Natural killer cell treated with Interleukin-12 subunit alpha and Interleukin-12 subunit beta and Interleukin-15 and Interleukin-18, amount 100 ng/mL, for 72 hours (primary cell): ENCODE data around the gene ECI2. TPM values are rescaled to one million over a fixed set of nuclear protein-coding genes. Genes with fewer than 3 reads are reported as not detected.
"Not testable (repeated sequence)": the region's sequence is repeated elsewhere in the genome, so short reads cannot be mapped to it uniquely, and the experiment has no call there.

ENCODE experiments used
- ATAC-seq, 2 donors: fragments of 150-1000 bp; cut with Tn5 transposase in 1 of 2; sonication (Bioruptor Pico), chemical (Tn5 transposase) in 1 of 2; 2 replicates each; pipeline ENCODE4 v1.10.0; 2021
- DNase-seq: peaks from one replicate; pipeline ENCODE4 v3.0.0; 2022; ENCODE audit warnings: low spot score
- H3K27ac Mint-ChIP-seq, 2 donors: 1 replicate in 1 of 2; 2 replicates in 1 of 2; pipeline ENCODE4 v1.8.0; 2022; ENCODE audit warnings: mixed read lengths in 2 of 2, mild to moderate bottlenecking in 1 of 2, moderate library complexity in 1 of 2
- H3K27me3 Mint-ChIP-seq, 2 donors: 1 replicate in 1 of 2; 2 replicates in 1 of 2; pipeline ENCODE4 v1.8.0; 2022; ENCODE audit warnings: mixed read lengths in 2 of 2
- H3K36me3 Mint-ChIP-seq: one replicate; pipeline ENCODE4 v1.8.0; 2022; ENCODE audit warnings: mixed read lengths
- H3K4me1 Mint-ChIP-seq, 2 donors: 1 replicate in 1 of 2; 2 replicates in 1 of 2; pipeline ENCODE4 v1.8.0; 2022; ENCODE audit warnings: low read depth in 2 of 2, mixed read lengths in 2 of 2, mild to moderate bottlenecking in 1 of 2
- H3K4me3 Mint-ChIP-seq: one replicate; pipeline ENCODE4 v1.8.0; 2022; ENCODE audit warnings: mixed read lengths
- H3K9me3 Mint-ChIP-seq: 2 replicates; pipeline ENCODE4 v1.8.0; 2022; ENCODE audit warnings: mixed read lengths
- total RNA-seq, 2 donors: library from RNA; stranded (reverse); gene quantifications; one replicate each; pipeline ENCODE4 v1.2.3, GENCODE V29; 2022

ECI2 gene
- total RNA-seq, 2 donors from 2014 or later, result 18.4 to 23.7 TPM

DNA sequence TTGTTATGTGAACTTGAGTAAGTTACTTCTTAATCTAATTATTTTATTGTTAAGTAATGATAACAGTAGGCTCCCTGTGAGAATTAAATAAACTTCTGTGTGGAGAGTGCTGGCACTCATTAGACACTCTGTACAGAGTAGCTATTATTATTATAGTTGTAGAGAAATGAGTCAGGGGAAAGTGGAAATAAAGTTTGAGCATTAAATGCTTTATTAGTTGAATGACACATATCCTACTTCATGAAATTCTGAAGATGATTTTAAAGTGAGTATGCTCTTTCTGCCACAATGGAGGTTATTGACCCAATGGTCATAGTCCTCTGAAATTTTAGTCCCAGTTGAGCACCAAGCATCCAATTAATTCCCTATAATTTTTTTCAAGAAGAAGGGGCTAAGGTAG, 5.9 kb downstream of the ECI2 start:
- Mint-ChIP-seq H3K27ac (no peak overlapping the region), H3K9me3 (no peaks in the 10 kb centered on the region), H3K27me3 (no peaks in the 10 kb centered on the region), H3K36me3 (peaks cover 24% of the 10 kb centered on the region), H3K4me1 (peaks cover 5 to 16% of the 10 kb centered on the region in 2 donors), H3K4me3 (no peak overlapping the region)
- no peak for DNase-seq
- no peak for ATAC-seq

DNA sequence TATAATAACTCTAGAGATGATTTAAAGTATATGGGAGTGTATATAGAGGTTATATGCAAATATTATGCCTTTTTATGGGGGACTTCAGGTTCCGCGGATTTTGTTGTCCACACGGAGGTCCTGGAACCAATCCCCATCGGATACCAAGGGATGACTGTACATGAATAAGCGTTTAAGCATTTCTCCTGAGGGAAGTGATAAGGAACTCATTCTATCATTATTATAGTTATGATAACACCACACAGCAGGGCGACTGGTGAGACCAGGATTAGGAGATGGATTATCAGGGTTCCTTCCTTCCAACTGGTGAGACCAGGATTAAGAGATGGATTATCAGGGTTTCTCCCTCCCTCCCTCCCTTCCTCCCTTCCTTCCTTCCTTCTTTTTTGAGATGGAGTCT, 6.6 kb downstream of the ECI2 start:
- no peak for DNase-seq
- Mint-ChIP-seq H3K27me3 (no peaks in the 10 kb centered on the region), H3K36me3 (peaks cover 24% of the 10 kb centered on the region), H3K27ac (no peak overlapping the region), H3K9me3 (no peaks in the 10 kb centered on the region), H3K4me3 (no peak overlapping the region), H3K4me1 (peaks cover 0 to 9% of the 10 kb centered on the region in 2 donors)
- ATAC-seq, result no peak

- no peaks in the 10 kb centered on the region for H3K9me3 Mint-ChIP-seq
- ATAC-seq, result no peak
- peaks cover 24% of the 10 kb centered on the region for H3K36me3 Mint-ChIP-seq
- H3K4me3 Mint-ChIP-seq, result no peak overlapping the region
- H3K27ac Mint-ChIP-seq, result no peak overlapping the region
- DNase-seq, result no peak
- peaks cover 0 to 5% of the 10 kb centered on the region in 2 donors for H3K4me1 Mint-ChIP-seq
- H3K27me3 Mint-ChIP-seq, result no peaks in the 10 kb centered on the region
These were observed 7.3 kb downstream of the ECI2 start for GRCh38 chr6:4128072-4128471.

- Mint-ChIP-seq H3K4me3 (no peak overlapping the region), H3K9me3 (no peaks in the 10 kb centered on the region), H3K36me3 (peaks cover 27% of the 10 kb centered on the region), H3K27ac (no peak overlapping the region), H3K4me1 (no peaks in the 10 kb centered on the region), H3K27me3 (no peaks in the 10 kb centered on the region)
- ATAC-seq (peak in 1 of 2 donors; percentile 13), DNase-seq (no peak)
These were observed 9.2 kb downstream of the ECI2 start for GRCh38 chr6:4125933-4126864.

DNA sequence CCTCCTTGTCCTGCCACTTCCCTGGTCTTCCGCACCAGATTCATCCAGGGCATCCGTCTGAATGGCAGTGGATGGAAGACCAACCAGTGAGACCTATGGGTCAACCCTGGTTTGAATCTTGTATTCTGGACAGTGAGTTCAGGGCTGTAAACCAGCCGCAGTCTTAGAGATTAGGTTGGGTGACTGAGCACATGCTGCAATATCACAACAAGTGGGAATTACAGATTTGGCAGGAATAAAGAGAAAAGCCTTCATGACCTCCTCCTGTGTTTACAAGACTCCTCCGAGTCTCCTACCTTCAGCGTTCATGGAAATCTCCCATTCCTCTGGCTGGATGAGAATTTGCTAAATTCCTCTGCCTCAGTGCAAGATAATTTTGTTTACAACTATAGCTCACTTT, 9.9 kb downstream of the ECI2 start:
- Mint-ChIP-seq H3K27ac (no peak overlapping the region), H3K4me3 (no peak overlapping the region), H3K4me1 (no peaks in the 10 kb centered on the region), H3K27me3 (no peaks in the 10 kb centered on the region), H3K9me3 (no peaks in the 10 kb centered on the region), H3K36me3 (peaks cover 31% of the 10 kb centered on the region)
- ATAC-seq (no peak), DNase-seq (no peak)

GRCh38 chr6:4124351-4124750, 11.0 kb downstream of the ECI2 start:
- H3K4me3 Mint-ChIP-seq, result no peak overlapping the region
- H3K27me3 Mint-ChIP-seq, result no peaks in the 10 kb centered on the region
- DNase-seq, result no peak
- H3K4me1 Mint-ChIP-seq, result no peaks in the 10 kb centered on the region
- peaks cover 22% of the 10 kb centered on the region for H3K36me3 Mint-ChIP-seq
- no peak overlapping the region for H3K27ac Mint-ChIP-seq
- H3K9me3 Mint-ChIP-seq, result no peaks in the 10 kb centered on the region
- ATAC-seq, result no peak

GRCh38 chr6:4115741-4116140, 19.6 kb downstream of the ECI2 start:
- Mint-ChIP-seq H3K36me3 (peaks cover 32% of the 10 kb centered on the region), H3K9me3 (peaks cover 3% of the 10 kb centered on the region), H3K27ac (no peak overlapping the region), H3K4me3 (no peak overlapping the region), H3K27me3 (peaks cover 6 to 22% of the 10 kb centered on the region in 2 donors), H3K4me1 (no peaks in the 10 kb centered on the region)
- DNase-seq (no peak), ATAC-seq (no peak)

GRCh38 chr6:4114123-4114522, 21.3 kb downstream of the ECI2 start:
- Mint-ChIP-seq H3K27ac (no peak overlapping the region), H3K27me3 (peaks cover 8 to 24% of the 10 kb centered on the region in 2 donors)
- no peak for DNase-seq

GRCh38 chr6:4113649-4114048, 21.7 kb downstream of the ECI2 start:
- peaks cover 0 to 3% of the 10 kb centered on the region in 2 donors for H3K4me1 Mint-ChIP-seq
- ATAC-seq, result no peak
- H3K36me3 Mint-ChIP-seq, result peaks cover 32% of the 10 kb centered on the region
- peaks cover 10 to 24% of the 10 kb centered on the region in 2 donors for H3K27me3 Mint-ChIP-seq
- no peak for DNase-seq
- H3K4me3 Mint-ChIP-seq, result no peak overlapping the region
- H3K27ac Mint-ChIP-seq, result no peak overlapping the region
- peaks cover 3% of the 10 kb centered on the region for H3K9me3 Mint-ChIP-seq

More at GRCh38 chr6:4114123-4114522, 21.3 kb downstream of the ECI2 start:
- no peak for ATAC-seq
- peaks cover 32% of the 10 kb centered on the region for H3K36me3 Mint-ChIP-seq
- peaks cover 3% of the 10 kb centered on the region for H3K9me3 Mint-ChIP-seq
- no peak overlapping the region for H3K4me3 Mint-ChIP-seq
- H3K4me1 Mint-ChIP-seq, result peaks cover 0 to under 1% of the 10 kb centered on the region in 2 donors

DNA sequence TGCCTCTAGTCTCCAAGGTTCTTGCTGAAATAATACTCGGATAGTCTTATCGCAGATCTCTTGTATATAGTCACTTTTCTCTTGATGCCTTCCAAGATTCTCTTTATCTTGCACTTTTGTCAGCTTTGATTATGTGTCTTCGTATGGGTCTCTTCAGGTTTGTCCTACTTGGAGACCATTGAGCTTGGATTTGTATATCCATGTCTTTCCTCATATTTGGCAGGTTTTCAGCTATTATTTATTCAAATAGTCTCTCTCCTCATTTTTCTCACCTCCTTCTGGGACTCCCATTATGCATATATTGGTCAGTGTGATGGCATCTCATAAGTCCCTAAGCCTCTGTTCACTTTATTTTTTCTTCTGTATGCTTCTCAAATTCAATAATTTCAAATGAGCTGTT, 23.0 kb downstream of the ECI2 start:
- DNase-seq, result no peak
- Mint-ChIP-seq H3K27ac (no peak overlapping the region), H3K27me3 (peaks cover 13 to 30% of the 10 kb centered on the region in 2 donors), H3K4me3 (no peak overlapping the region), H3K4me1 (peaks cover 0 to 3% of the 10 kb centered on the region in 2 donors), H3K9me3 (peaks cover 3% of the 10 kb centered on the region), H3K36me3 (peaks cover 32% of the 10 kb centered on the region)
- no peak for ATAC-seq

DNA sequence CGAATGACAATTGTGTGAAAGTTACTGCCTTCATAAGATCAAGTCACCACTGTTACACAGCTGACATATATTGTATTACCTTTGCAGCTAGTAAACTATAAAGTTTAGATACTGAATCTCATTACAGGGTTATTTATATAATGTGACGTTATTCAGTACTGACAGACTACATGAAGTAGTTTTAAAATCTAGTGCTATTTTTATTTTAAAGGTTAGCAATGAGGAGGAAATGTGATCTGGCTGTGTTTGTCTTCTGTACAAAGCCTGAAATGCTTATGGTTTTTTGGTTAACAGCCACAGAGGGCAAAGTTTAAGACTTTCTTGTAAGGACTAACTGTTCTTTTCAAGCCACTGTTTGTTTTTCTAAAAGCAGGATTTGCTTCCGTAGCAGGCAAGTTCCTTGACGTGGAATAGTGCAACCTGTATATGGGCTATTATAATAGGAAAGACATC, 26.0 kb downstream of the ECI2 start:
- H3K4me3 Mint-ChIP-seq, H3K27ac Mint-ChIP-seq, H3K4me1 Mint-ChIP-seq, ATAC-seq, DNase-seq, H3K9me3 Mint-ChIP-seq: not testable (repeated sequence)
- H3K27me3 Mint-ChIP-seq, result peaks cover 18 to 30% of the 10 kb centered on the region in 2 donors
- peaks cover 20% of the 10 kb centered on the region for H3K36me3 Mint-ChIP-seq

- ATAC-seq (no peak), DNase-seq (no peak)
- Mint-ChIP-seq H3K27ac (no peak overlapping the region), H3K36me3 (peaks cover 13% of the 10 kb centered on the region), H3K9me3 (peaks cover 3% of the 10 kb centered on the region), H3K27me3 (peaks cover 15 to 30% of the 10 kb centered on the region in 2 donors), H3K4me1 (peaks cover 0 to 3% of the 10 kb centered on the region in 2 donors), H3K4me3 (no peak overlapping the region)
These were observed 26.7 kb downstream of the ECI2 start for GRCh38 chr6:4108561-4109093.

- H3K36me3 Mint-ChIP-seq, result peaks cover 7% of the 10 kb centered on the region
- no peak overlapping the region for H3K4me3 Mint-ChIP-seq
These were observed 27.5 kb downstream of the ECI2 start for GRCh38 chr6:4107873-4108272.

GRCh38 chr6:4105980-4106536, 29.3 kb downstream of the ECI2 start:
- Mint-ChIP-seq H3K27me3 (peaks cover 11 to 12% of the 10 kb centered on the region in 2 donors), H3K4me1 (peaks cover 0 to 3% of the 10 kb centered on the region in 2 donors), H3K4me3 (no peak overlapping the region)

More at GRCh38 chr6:4107873-4108272, 27.5 kb downstream of the ECI2 start:
- peaks cover 13 to 27% of the 10 kb centered on the region in 2 donors for H3K27me3 Mint-ChIP-seq
- H3K27ac Mint-ChIP-seq, result no peak overlapping the region
- no peak for ATAC-seq
- H3K9me3 Mint-ChIP-seq, result peaks cover 3% of the 10 kb centered on the region
- DNase-seq, result no peak
- peaks cover 0 to 3% of the 10 kb centered on the region in 2 donors for H3K4me1 Mint-ChIP-seq

More at GRCh38 chr6:4105980-4106536, 29.3 kb downstream of the ECI2 start:
- Mint-ChIP-seq H3K36me3 (no peaks in the 10 kb centered on the region), H3K27ac (no peak overlapping the region), H3K9me3 (no peaks in the 10 kb centered on the region)
- ATAC-seq (no peak), DNase-seq (no peak)
